Activated CD8-positive, alpha-beta memory T cell treated with anti-CD3 and anti-CD28 coated beads for 4 hours (primary cell): Measurements from ENCODE around the gene CALML3.
"Not testable (repeated sequence)": the region's sequence is repeated elsewhere in the genome, so short reads cannot be mapped to it uniquely, and the experiment has no call there.

Source experiments
- DNase-seq, 2 donors: peaks; one replicate each; pipeline ENCODE4 v3.0.0-alpha.2; 2020; ENCODE audit warnings: low read depth in 2 of 2

Gene CALML3

GRCh38 chr10:5524641-5525560, at the start of gene CALML3:
TSS of gene CALML3 (plus strand) at chr10:5524961. CDS start at chr10:5525086, 125 bp downstream.
- DNase-seq: no peak

DNA sequence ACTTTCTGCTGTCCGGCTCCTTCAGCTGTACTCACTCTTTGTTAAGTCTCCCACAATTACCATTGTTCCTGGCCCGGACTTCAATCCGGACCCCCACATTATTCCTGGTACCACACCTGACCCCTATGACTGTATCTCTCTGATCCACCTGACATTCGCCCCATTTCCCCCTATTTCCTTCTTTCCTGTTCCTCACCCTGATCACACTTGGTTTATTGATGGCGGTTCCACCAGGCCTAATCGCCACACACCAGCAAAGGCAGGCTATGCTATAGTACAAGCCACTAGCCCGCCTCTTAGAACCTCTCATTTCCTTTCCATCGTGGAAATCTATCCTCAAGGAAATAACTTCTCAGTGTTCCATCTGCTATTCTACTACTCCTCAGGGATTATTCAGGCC, 49.7 kb upstream of the CALML3 start:
- DNase-seq: not testable (repeated sequence)

GRCh38 chr10:5475974-5476807, 48.6 kb upstream of the CALML3 start:
- DNase-seq: not testable (repeated sequence)

GRCh38 chr10:5476918-5477525, 47.7 kb upstream of the CALML3 start:
- no peak for DNase-seq

DNA sequence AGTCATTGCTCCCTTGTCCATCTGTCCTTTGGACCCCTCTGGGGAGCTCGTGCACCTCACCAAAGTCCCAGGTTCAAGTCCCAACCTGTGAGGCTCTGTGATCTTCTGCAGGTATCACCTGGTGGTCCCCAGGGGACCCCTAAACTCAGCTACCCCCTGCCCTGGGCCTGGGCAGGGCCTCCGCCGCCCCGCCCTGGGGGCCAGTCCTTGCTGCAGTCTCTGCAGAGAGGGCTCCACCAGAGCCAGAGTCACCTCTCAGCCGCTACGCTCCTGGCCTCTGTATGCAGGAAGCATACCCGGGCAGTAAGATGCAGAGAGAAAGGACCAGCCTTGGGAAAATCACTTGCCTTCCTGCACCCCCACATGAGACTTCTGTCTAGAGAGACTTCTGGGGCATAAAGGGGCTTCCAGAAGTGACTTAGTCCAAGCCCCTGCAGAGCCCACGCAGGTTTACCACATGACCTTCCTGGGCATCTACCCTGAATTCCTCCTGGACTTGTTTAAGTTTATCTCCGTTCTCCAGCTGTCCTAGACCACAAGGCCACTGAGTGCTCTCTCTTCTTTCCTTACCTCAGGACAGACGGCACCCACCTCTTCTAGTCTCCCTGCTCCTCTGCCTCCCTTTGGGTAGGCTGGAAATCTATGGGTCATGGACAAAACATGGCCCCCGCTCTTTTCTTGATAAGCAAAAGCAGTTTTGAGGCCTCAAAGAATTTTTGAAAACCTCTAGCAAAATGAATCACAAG, 46.6 kb upstream of the CALML3 start:
- no peak for DNase-seq

- DNase-seq: no peak
Observed at GRCh38 chr10:5478694-5479305, 46.0 kb upstream of the CALML3 start.

- no peak for DNase-seq
Observed at GRCh38 chr10:5479481-5480161, 45.1 kb upstream of the CALML3 start.

DNA sequence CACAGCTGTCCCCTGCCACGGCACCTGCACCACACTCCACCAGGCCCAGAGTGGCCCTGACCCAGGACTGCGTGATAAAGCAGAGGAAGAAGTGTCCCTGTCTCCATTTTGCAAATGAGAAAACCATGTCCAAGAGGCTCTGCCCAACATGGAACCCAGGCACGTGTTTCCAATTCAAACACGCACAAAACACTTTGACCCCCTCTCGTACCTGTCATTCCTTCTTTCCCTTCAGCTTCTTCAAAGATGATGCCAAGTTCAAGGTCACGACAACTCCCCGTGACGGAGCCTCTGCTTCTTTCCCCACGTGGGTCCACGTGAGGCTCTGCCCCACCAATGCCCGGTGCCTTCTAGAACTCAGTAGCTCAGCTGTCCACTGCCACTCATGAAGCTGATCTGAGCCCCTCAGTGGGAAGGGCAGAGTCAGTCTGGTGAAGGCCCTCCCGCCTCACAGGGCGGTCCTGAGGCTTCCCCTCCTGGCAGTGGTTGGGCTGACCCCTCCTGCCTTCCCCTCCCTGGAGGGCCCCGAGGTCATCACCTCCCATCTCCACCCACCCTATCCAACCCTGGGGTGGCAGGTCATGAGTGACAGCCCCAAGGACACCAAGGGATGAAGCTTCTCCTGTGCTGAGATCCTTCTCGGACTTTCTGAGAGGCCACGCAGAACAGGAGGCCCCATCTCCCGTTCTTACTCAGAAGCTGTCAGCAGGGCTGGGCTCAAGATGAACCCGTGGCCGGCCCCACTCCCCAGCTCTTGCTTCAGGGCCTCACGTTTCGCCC, 44.4 kb upstream of the CALML3 start:
- DNase-seq: no peak

- no peak for DNase-seq
Observed at GRCh38 chr10:5481121-5481520, 43.6 kb upstream of the CALML3 start.

GRCh38 chr10:5482016-5482415, 42.7 kb upstream of the CALML3 start:
- DNase-seq: no peak

DNA sequence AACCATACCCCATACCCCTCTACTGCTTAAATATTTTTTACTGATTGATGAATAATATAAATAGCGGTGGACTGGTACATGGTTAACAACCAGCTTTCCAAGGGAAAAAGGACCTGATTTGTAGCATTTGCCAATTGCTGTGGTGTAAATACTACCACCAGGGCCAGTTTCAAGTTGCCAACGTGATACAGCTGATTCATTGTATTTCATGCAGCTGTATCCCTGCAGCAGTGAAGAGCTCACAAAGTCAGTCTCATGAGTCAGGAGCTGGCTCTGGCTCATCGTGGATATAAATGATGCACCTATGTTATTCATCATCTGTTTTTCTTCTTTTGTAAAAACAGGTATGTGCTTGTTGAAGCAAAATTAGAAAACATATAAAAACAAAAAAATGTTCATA, 40.6 kb upstream of the CALML3 start:
- no peak for DNase-seq

DNA sequence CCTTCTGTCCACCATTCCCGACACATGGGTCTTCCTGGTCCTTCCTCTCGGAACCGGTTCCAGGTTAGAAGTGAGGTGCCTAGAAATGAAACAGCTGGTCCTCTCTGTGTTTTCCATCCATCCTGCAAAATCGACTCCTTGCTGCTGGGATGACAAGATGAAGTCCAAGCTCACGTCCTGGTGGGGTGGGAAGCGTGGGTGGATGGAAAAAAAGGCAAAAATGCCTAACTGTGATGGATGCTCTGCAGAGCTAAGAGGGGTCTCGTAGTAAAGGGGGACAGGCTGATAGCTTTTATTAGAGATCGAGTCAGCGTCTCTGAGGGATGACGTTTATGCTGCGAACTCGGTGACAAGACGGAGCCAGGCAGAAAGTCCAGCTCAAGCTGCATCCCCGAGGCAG, 39.5 kb upstream of the CALML3 start:
- no peak for DNase-seq

- DNase-seq: no peak
Observed at GRCh38 chr10:5485948-5486852, 38.6 kb upstream of the CALML3 start.

DNA sequence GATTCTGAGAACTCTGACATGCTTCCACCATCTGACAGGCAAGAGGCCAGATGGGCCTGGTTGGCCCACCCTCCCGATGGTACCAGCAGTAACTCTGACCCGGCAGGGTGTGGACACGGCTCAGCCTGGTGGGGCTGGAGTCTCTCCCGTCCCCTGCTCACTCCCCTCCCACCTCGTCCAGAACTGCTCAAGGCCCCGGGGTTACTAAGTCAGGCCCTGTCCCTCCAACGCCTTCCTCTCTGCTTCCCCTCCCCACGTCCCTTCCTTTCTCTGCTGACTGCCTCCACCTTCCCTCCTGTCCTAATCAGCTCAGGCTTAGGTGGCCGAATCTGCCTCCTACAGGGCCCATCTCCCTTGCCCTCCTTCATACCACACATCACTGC, 37.9 kb upstream of the CALML3 start:
- DNase-seq: no peak

DNA sequence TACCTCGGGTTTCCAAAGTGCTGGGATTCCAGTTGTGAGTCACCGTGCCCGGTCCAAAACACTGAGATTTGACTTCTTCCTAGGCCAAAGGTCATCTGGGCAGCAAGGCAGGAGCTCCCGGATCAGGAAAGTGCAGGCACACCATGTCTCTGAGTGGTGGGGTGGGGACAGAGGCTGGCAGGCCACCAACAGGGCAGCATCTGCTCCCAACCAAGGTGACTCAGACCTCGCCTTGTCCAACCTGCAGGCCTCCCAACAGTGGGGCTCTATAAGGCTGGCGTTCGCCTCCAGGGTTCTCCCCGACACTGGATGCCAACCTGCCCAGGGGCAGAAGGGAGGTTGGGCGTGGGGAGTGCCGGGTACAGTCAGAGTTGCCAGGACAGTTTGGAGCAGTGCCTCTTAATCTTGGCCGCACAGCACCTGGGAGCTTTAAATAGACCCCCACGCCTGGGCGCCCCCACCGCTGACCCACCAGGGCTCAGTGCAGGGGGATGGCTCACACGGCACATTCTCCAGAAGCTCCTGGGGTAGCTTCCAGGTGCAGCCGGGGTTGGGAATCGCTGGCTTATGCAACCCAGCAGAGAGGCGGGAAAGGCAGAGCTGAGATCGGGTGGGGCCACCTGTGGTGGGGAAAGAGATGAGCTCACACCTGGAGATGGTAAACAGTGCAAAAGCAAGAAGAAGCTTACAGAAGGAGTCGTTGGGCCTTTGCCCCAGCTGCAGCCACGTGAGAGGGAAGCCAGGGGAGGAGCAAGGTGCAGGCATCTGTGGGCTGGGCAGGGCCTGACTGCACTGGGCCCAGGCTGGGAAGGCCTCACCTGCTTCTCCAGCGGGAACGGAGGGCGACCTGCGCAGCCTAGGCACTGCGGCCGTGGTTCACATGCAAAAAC, 36.2 kb upstream of the CALML3 start:
- no peak for DNase-seq

DNA sequence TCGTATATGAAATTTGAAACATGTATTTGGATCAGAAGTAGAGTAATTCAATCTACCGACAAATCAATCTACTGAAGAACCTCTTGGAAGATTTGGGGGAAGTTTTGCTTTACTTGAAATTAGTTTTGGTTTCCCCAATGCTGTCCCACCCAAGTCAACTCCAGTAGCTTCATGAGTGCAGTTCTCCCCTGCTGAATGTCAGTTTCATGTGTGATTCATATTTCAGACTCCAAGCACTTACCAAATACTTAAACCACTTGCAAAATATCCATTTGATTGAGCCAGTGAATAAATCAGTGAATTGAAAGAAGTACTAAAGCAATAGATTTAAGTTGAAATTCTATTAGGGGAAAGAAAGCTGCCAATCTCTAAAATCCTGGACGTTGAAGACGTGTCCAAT, 34.7 kb upstream of the CALML3 start:
- DNase-seq: no peak

DNA sequence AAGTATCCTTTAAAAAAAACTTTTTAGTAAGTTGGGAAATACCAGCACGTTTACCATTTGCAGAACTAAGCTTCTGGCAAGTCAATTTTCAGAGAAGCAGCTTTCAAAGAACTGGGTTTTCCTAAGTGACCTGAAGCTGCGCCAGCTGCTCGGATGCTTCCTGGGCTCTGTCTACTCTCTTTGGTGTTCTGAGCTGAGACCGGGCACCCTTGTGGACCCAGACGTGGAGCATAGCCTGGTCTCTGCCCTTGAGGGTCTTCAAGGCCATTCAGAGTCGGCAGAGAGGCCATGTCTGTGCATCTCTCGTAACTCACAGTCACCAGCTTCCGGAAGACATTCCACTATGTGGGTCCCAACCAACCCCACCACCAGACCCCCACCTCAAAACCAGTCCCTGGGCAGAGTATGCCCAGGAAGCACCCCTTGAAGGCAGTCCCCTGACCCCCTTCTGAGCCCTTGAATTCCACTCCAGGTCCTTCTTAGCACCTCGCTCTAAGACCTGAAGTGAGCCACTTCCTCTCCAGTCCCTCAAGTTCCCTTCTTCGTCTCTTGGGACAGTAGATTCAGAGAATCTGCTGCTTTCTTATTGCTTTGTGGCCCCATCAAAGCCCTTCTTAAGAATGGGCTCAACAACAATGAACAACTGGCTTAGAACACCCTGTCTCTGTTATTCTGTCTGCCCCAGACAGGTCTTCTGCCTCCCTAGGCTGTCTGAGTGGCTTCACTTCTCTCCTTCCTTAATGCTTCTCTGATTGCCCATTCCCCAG, 33.9 kb upstream of the CALML3 start:
- no peak for DNase-seq
